IMR-90 (cell line): ENCODE data around the gene FBXL20. TPM values are rescaled to one million over a fixed set of nuclear protein-coding genes. Genes with fewer than 3 reads are reported as not detected.
A peak's percentile ranks its signal among the peaks of the same experiment; 100 is the strongest.

Experiments used
- ATAC-seq: fragments of 200-7000 bp; cut with Tn5 transposase; 2 replicates; pipeline ENCODE4 v1.9.1; 2020; ENCODE audit warnings: low read depth, mild to moderate bottlenecking, moderate library complexity
- BruUV-seq: library from RNA; stranded (reverse); fragments of 400-500 nt; replicated peaks from 2 replicates; lab custom pipeline; 2021; lab: Mats Ljungman, UMichigan
- CTCF ChIA-PET: fragments of 300-600 bp; formaldehyde crosslinking; extraction: SDS; loops from one replicate; lab custom pipeline; 2021; ENCODE audit warnings: antibody characterized with exemption; lab: Yijun Ruan, JAX
- POLR2A ChIA-PET: fragments of 300-600 bp; sonication (Branson Sonifier 250); formaldehyde crosslinking; loops from one replicate; lab custom pipeline; 2022; ENCODE audit warnings: antibody characterized with exemption; ENCODE audit not compliant: unreplicated experiment; lab: Charles Lee
- DNase-seq: peaks from one replicate; pipeline ENCODE4 v3.0.0; 2013
- H2AFZ ChIP-seq: replicated peaks from 2 replicates; pipeline ENCODE3; 2013; ENCODE audit warnings: low read length, mild to moderate bottlenecking; ENCODE audit not compliant: poor library complexity
- H2AK5ac ChIP-seq: 2 replicates; pipeline ENCODE4 v1.6.1; 2013; ENCODE audit warnings: low read depth, low read length, inconsistent platforms
- H2AK9ac ChIP-seq: replicated peaks from 2 replicates; pipeline ENCODE3; 2013; ENCODE audit warnings: mild to moderate bottlenecking, low read depth, low read length, moderate library complexity; ENCODE audit not compliant: poor library complexity
- H2BK120ac ChIP-seq: 2 replicates; pipeline ENCODE4 v1.6.1; 2013; ENCODE audit warnings: low read depth, low read length, inconsistent platforms
- H2BK15ac ChIP-seq: 3 replicates; pipeline ENCODE4 v1.6.1; 2013; ENCODE audit warnings: low read depth, low read length, inconsistent platforms
- H2BK20ac ChIP-seq: 2 replicates; pipeline ENCODE4 v1.6.1; 2013; ENCODE audit warnings: low read depth, mild to moderate bottlenecking, inconsistent platforms, low read length, moderate library complexity
- H2BK5ac ChIP-seq: 2 replicates; pipeline ENCODE4 v1.6.1; 2013; ENCODE audit warnings: mild to moderate bottlenecking, low read depth, low read length, inconsistent platforms; ENCODE audit not compliant: poor library complexity, severe bottlenecking
- H3K14ac ChIP-seq: replicated peaks from 2 replicates; pipeline ENCODE4 v1.6.1; 2013; ENCODE audit warnings: low read depth, low read length, inconsistent platforms
- H3K18ac ChIP-seq: 2 replicates; pipeline ENCODE4 v1.6.1; 2013; ENCODE audit warnings: low read depth, low read length, control low read depth
- H3K23ac ChIP-seq: 2 replicates; pipeline ENCODE4 v1.6.1; 2013; ENCODE audit warnings: low read depth, low read length, inconsistent platforms
- H3K27ac ChIP-seq: 2 replicates; pipeline ENCODE4 v1.5.1; 2013; ENCODE audit warnings: mild to moderate bottlenecking, control low read depth, low read length; ENCODE audit not compliant: insufficient read depth
- H3K27me3 ChIP-seq: 2 replicates; pipeline ENCODE4 v1.6.1; 2013; ENCODE audit warnings: low read length; ENCODE audit not compliant: control insufficient read depth, insufficient read depth
- H3K36me3 ChIP-seq: 2 replicates; pipeline ENCODE4 v1.6.1; 2013; ENCODE audit warnings: low read length, mixed read lengths; ENCODE audit not compliant: control insufficient read depth, insufficient read depth
- H3K4ac ChIP-seq: 2 replicates; pipeline ENCODE4 v1.6.1; 2013; ENCODE audit warnings: low read depth, low read length, inconsistent platforms
- H3K4me1 ChIP-seq: 2 replicates; pipeline ENCODE4 v1.6.1; 2013; ENCODE audit warnings: low read length, mixed read lengths; ENCODE audit not compliant: control insufficient read depth, insufficient read depth
- H3K4me2 ChIP-seq: 2 replicates; pipeline ENCODE4 v1.6.1; 2013; ENCODE audit warnings: low read depth, mild to moderate bottlenecking, control low read depth, low read length, moderate library complexity
- H3K4me3 ChIP-seq: 2 replicates; pipeline ENCODE4 v1.5.1; 2013; ENCODE audit warnings: low read depth, mild to moderate bottlenecking, control low read depth, low read length, moderate library complexity; ENCODE audit not compliant: insufficient read depth
- H3K56ac ChIP-seq: 2 replicates; pipeline ENCODE4 v1.6.1; 2013; ENCODE audit warnings: low read length, inconsistent platforms; ENCODE audit not compliant: insufficient read depth; ENCODE audit errors: extremely low read depth
- H3K79me1 ChIP-seq, 2 experiments: 2 replicates each; pipeline ENCODE4 v1.6.1; 2013; ENCODE audit warnings: low read length in 2 of 2, inconsistent platforms in 1 of 2, low read depth in 1 of 2
- H3K9ac ChIP-seq: 2 replicates; pipeline ENCODE4 v1.6.1; 2013; ENCODE audit warnings: low read depth, low read length, control low read depth
- H3K9me1 ChIP-seq: 2 replicates; pipeline ENCODE4 v1.6.1; 2013; ENCODE audit warnings: low read length, inconsistent platforms; ENCODE audit not compliant: insufficient read depth
- H3K9me3 ChIP-seq: 2 replicates; pipeline ENCODE4 v1.6.1; 2013; ENCODE audit warnings: low read length; ENCODE audit not compliant: control insufficient read depth, insufficient read depth
- H4K20me1 ChIP-seq: 2 replicates; pipeline ENCODE4 v1.6.1; 2013; ENCODE audit warnings: low read length, inconsistent platforms; ENCODE audit not compliant: insufficient read depth
- H4K5ac ChIP-seq: 2 replicates; pipeline ENCODE4 v1.6.1; 2013; ENCODE audit warnings: mild to moderate bottlenecking, low read depth, low read length, control low read depth
- H4K8ac ChIP-seq, 2 experiments: 2 replicates each; pipeline ENCODE4 v1.6.1; 2013; ENCODE audit warnings: low read depth in 2 of 2, low read length in 2 of 2, control low read depth in 1 of 2, inconsistent platforms in 1 of 2
- H4K91ac ChIP-seq: 2 replicates; pipeline ENCODE4 v1.6.1; 2013; ENCODE audit warnings: low read depth, low read length, inconsistent platforms; ENCODE audit not compliant: insufficient read depth
- BHLHE40 ChIP-seq: fragments of 150-350 bp; IDR thresholded peaks from 2 replicates; pipeline ENCODE4 v1.6.1; 2016; ENCODE audit warnings: mild to moderate bottlenecking, low read depth, low read length
- CEBPB ChIP-seq: IDR thresholded peaks from 2 replicates; pipeline ENCODE4 v1.6.1; 2012; ENCODE audit warnings: low read depth, low read length, improper control_type of control experiment
- CHD1 ChIP-seq: IDR thresholded peaks from 2 replicates; pipeline ENCODE4 v1.6.1; 2012; ENCODE audit warnings: low read depth, low read length, improper control_type of control experiment
- CTCF ChIP-seq: conservative IDR thresholded peaks from 2 replicates; pipeline ENCODE4 v1.5.1; 2012; ENCODE audit warnings: mild to moderate bottlenecking, low read depth, low read length, improper control_type of control experiment
- ELK1 ChIP-seq: fragments of 150-350 bp; IDR thresholded peaks from 2 replicates; pipeline ENCODE4 v1.6.1; 2016; ENCODE audit warnings: low read depth, mild to moderate bottlenecking, low read length, moderate library complexity, borderline replicate concordance
- MXI1 ChIP-seq: IDR thresholded peaks from 2 replicates; pipeline ENCODE4 v1.6.1; 2012; ENCODE audit warnings: low read depth, mild to moderate bottlenecking, low read length, moderate library complexity, borderline replicate concordance
- NFE2L2 ChIP-seq: fragments of 150-350 bp; IDR thresholded peaks from 2 replicates; pipeline ENCODE4 v1.6.1; 2016; ENCODE audit warnings: low read depth, mild to moderate bottlenecking, low read length
- POLR2A ChIP-seq: IDR thresholded peaks from 2 replicates; pipeline ENCODE4 v1.6.1; 2012; ENCODE audit warnings: mild to moderate bottlenecking, low read depth, low read length
- RAD21 ChIP-seq: IDR thresholded peaks from 2 replicates; pipeline ENCODE4 v1.6.1; 2012; ENCODE audit warnings: low read length, improper control_type of control experiment
- RCOR1 ChIP-seq: IDR thresholded peaks from 2 replicates; pipeline ENCODE4 v1.6.1; 2012; ENCODE audit warnings: mild to moderate bottlenecking, low read length, improper control_type of control experiment; ENCODE audit not compliant: insufficient replicate concordance
- SMC3 ChIP-seq: fragments of 150-350 bp; IDR thresholded peaks from 2 replicates; pipeline ENCODE4 v1.6.1; 2016; ENCODE audit warnings: low read depth, mild to moderate bottlenecking, antibody characterized with exemption, low read length, moderate library complexity
- USF2 ChIP-seq: fragments of 150-350 bp; IDR thresholded peaks from 2 replicates; pipeline ENCODE4 v1.6.1; 2017; ENCODE audit warnings: mild to moderate bottlenecking, antibody characterized with exemption, low read length, low read depth
- WGBS, 2 experiments: methylation state at CpG; one replicate each; pipeline versions ENCODE4 v1.1.5 to v1.1.7; 2013; ENCODE audit warnings: missing lambda C conversion rate in 2 of 2; ENCODE audit not compliant: insufficient read length in 1 of 2; ENCODE audit errors: extremely low coverage in 2 of 2; 5-methylcytosine and 5-hydroxymethylcytosine counted together
- dilution Hi-C: fragments of 300-500 bp; cut with HindIII; formaldehyde crosslinking; loops from one replicate; pipeline ENCODE4 v1.14.3; 2018; ENCODE audit warnings: low sequenced_read_pairs; ENCODE audit not compliant: unreplicated experiment
- in situ Hi-C: fragments of 300-500 bp; cut with MboI; formaldehyde crosslinking; loops from 3 replicates; pipeline ENCODE4 v1.14.3; 2019; ENCODE audit warnings: low sequenced_read_pairs, inconsistent platforms, mixed read lengths
- intact Hi-C: fragments of 100-400 bp; cut with micrococcal nuclease; formaldehyde crosslinking; loops from 2 replicates; pipeline ENCODE4 v1.10.0; 2022
- polyA plus RNA-seq, 3 experiments: library from polyadenylated mRNA; depleted of rRNA; stranded (reverse); fragments of >200 nt; gene quantifications; 2 replicates each; pipeline ENCODE4 v1.2.3, GENCODE V29; 2012; ENCODE audit warnings: low replicate concordance in 1 of 3
- total RNA-seq: library from RNA; depleted of rRNA; stranded (reverse); fragments of >200 nt; gene quantifications from 2 replicates; pipeline ENCODE4 v1.2.3, GENCODE V29; 2012

FBXL20 gene
- total and polyA plus RNA-seq, 2 of the 4 experiments (the other 2 are of a cell fraction) = 4.1 to 13.8 TPM

DNA sequence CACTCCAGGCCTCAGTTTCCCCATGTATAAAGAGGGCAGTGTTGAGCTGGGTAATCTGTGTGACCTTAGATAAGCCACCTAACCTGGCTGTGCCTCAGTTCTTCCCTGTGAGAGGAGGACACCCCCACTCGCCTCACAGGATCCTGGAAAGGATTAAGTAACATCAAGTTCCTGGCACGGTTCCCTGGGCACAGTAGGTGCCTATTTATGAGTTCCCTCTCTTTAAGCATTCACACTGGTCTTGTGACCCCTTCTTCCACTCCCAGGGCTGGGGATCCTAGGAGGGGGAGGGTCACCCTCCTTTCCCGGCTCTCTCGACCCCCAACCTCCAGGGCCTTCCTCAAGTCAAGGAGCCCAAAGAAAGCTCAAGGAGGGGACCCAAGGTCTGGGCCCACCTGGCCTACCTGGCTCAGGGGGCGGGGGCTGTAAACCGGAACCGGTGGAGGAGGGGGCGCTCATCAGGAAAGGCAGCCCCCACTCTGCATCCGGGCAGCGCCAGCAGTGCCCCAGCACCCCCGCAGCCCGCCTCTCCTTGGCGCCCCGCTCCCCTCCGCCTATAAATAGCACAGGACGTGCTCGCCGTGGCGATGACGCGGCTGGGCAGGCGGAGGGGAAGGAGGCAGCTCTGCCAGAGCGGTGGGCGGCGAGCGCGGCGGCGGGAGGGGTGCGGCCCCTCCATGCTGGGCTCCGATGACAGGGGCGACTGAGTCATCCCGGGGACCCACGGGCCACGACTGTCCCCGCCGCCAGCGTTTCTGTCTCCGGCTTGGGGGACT, 191.9 kb downstream of the FBXL20 start:
- peaks cover 2% of the 10 kb centered on the region; the same call in 1 of the 2 replicates for H3K27me3 ChIP-seq
- no peak overlapping the region; the same call in 1 of the 2 replicates for H3K27ac ChIP-seq
- peak overlapping the region; percentile 78; the same call in 1 of the 2 replicates for H2BK20ac ChIP-seq
- CTCF ChIA-PET = interaction anchor here (0.6 to 0.9 kb wide), 2 partner anchors 23 to 42 kb away, joined by 3 to 4 read pairs; no protein-coding TSS in a partner anchor
- intact Hi-C loops = no loop called here
- ATAC-seq (peak; percentile 74), DNase-seq (peak; percentile 69)
- H4K91ac ChIP-seq = peak overlapping the region; percentile 7; the same call in 1 of the 2 replicates
- in situ Hi-C loops = no loop called here
- WGBS, 2 experiments = 0% methylated on average over 13 of the region's 39 CpGs; no CpG with 5 or more reads in 1 of the 2 experiments
- H4K8ac ChIP-seq = peak overlapping the region; percentile 68 to 73; a peak in 2 of 4 replicates
- H2BK120ac ChIP-seq = peak overlapping the region; percentile 86
- H3K23ac ChIP-seq = peak overlapping the region; percentile 10; the same call in 1 of the 2 replicates
- peak overlapping the region; percentile 91 for H3K14ac ChIP-seq
- H3K4me3 ChIP-seq = peak overlapping the region; percentile 31
- H3K36me3 ChIP-seq = peaks cover 7% of the 10 kb centered on the region
- peak overlapping the region; percentile 19 for H3K18ac ChIP-seq
- H3K79me1 ChIP-seq = no peaks in the 10 kb centered on the region
- H3K56ac ChIP-seq = peak overlapping the region; percentile 5; the same call in 1 of the 2 replicates
- H4K5ac ChIP-seq = peak overlapping the region; percentile 51; the same call in 1 of the 2 replicates
- peak overlapping the region; percentile 97 for H2AK9ac ChIP-seq
- no peaks in the 10 kb centered on the region for H3K9me3 ChIP-seq
- H2AK5ac ChIP-seq = peak overlapping the region; percentile 88
- H2BK15ac ChIP-seq = peak overlapping the region; percentile 88; the same call in 1 of the 3 replicates
- H2BK5ac ChIP-seq = no peak overlapping the region
- peak overlapping the region; percentile 86 for H3K4ac ChIP-seq
- H3K4me2 ChIP-seq = peak overlapping the region; percentile 63
- POLR2A ChIA-PET = no interaction called here
- H2AFZ ChIP-seq = peak overlapping the region; percentile 97
- H3K9me1 ChIP-seq = peaks cover 12% of the 10 kb centered on the region
- peak overlapping the region; percentile 30; the same call in 1 of the 2 replicates for H3K9ac ChIP-seq
- dilution Hi-C loops = no loop called here
- peaks cover 16% of the 10 kb centered on the region for H3K4me1 ChIP-seq
- no TSS peak for BruUV-seq
- H4K20me1 ChIP-seq = no peaks in the 10 kb centered on the region; the same call in none of the 2 replicates
- TF ChIP-seq CEBPB = peak; percentile 9; the same call in 1 of the 2 replicates
- no peak for TF ChIP-seq SMC3
- TF ChIP-seq MXI1 = no peak
- no peak for TF ChIP-seq ELK1
- TF ChIP-seq POLR2A = 0 out of 2 replicates have a peak, but pooled peaks have one; percentile 22
- no peak for TF ChIP-seq CHD1
- no peak for TF ChIP-seq RAD21
- TF ChIP-seq BHLHE40 = 0 out of 2 replicates have a peak, but pooled peaks have one; percentile 29
- TF ChIP-seq NFE2L2 = no peak
- TF ChIP-seq RCOR1 = no peak
- TF ChIP-seq CTCF = no peak
- TF ChIP-seq USF2 = peak; percentile 23; the same call in 1 of the 2 replicates
